Stomach (tissue), 4 donors: ENCODE results near the gene HSPA4.

Experiments used
- CTCF ChIP-seq, 7 experiments: fragments of 450-650 bp in 4 of 7; fragments of 200-600 bp in 3 of 7; sonication (generic) in 3 of 7; IDR thresholded peaks; one replicate each; pipeline ENCODE4 v1.5.1; 2016 to 2019; ENCODE audit warnings: antibody characterized with exemption in 7 of 7, control low read depth in 2 of 7, mild to moderate bottlenecking in 1 of 7
- POLR2A ChIP-seq, 4 donors: fragments of 450-650 bp; IDR thresholded peaks; one replicate each; pipeline ENCODE4 v1.6.1; 2016; ENCODE audit warnings: antibody characterized with exemption in 4 of 4, control low read depth in 2 of 4, mild to moderate bottlenecking in 1 of 4, moderate library complexity in 1 of 4
- POLR2AphosphoS5 ChIP-seq, 3 donors: sonication (generic); formaldehyde crosslinking; IDR thresholded peaks; one replicate each; pipeline ENCODE4 v1.6.1; 2016; ENCODE audit warnings: antibody characterized with exemption in 3 of 3

GRCh38 chr5:133017964-133018363 lies 33.8 kb upstream of the HSPA4 start:
- TF ChIP-seq CTCF (IDR thresholded peaks at IDR 0.05) (no peak), POLR2AphosphoS5 (IDR thresholded peaks at IDR 0.05) (no peak), POLR2A (IDR thresholded peaks at IDR 0.05) (no peak)
